ENCODE results near the gene SLC39A6.

SLC39A6 gene

GRCh38 chr18:36114251-36114650 is 14.9 kb downstream of the SLC39A6 start:
- no peak for TF ChIP-seq CTCF (IDR thresholded peaks at IDR 0.05; ENCODE audit: borderline replicate concordance, insufficient read depth, low read depth, low read length)
- no peak overlapping the region for H3K4me3 ChIP-seq (ENCODE audit: low read depth, low read length)

GRCh38 chr18:36112302-36112701 is 16.8 kb downstream of the SLC39A6 start:
- no peak overlapping the region for H3K4me3 ChIP-seq (ENCODE audit: low read depth, low read length)
- TF ChIP-seq CTCF (IDR thresholded peaks at IDR 0.05; ENCODE audit: borderline replicate concordance, insufficient read depth, low read depth, low read length), result no peak

GRCh38 chr18:36109737-36110136 is 19.4 kb downstream of the SLC39A6 start:
- TF ChIP-seq CTCF (IDR thresholded peaks at IDR 0.05; ENCODE audit: borderline replicate concordance, insufficient read depth, low read depth, low read length), result no peak
- H3K4me3 ChIP-seq (ENCODE audit: low read depth, low read length), result no peak overlapping the region

GRCh38 chr18:36108601-36109000 is 20.5 kb downstream of the SLC39A6 start:
- no peak overlapping the region for H3K4me3 ChIP-seq (ENCODE audit: low read depth, low read length)
- no peak for TF ChIP-seq CTCF (IDR thresholded peaks at IDR 0.05; ENCODE audit: borderline replicate concordance, insufficient read depth, low read depth, low read length)

- no peak overlapping the region for H3K4me3 ChIP-seq (ENCODE audit: low read depth, low read length)
- no peak for TF ChIP-seq CTCF (IDR thresholded peaks at IDR 0.05; ENCODE audit: borderline replicate concordance, insufficient read depth, low read depth, low read length)
These were observed 20.9 kb downstream of the SLC39A6 start for GRCh38 chr18:36108196-36108595.

GRCh38 chr18:36107477-36107876 is 21.7 kb downstream of the SLC39A6 start:
- H3K4me3 ChIP-seq (ENCODE audit: low read depth, low read length), result no peak overlapping the region
- TF ChIP-seq CTCF (IDR thresholded peaks at IDR 0.05; ENCODE audit: borderline replicate concordance, insufficient read depth, low read depth, low read length), result no peak

- no peak overlapping the region for H3K4me3 ChIP-seq (ENCODE audit: low read depth, low read length)
- TF ChIP-seq CTCF (IDR thresholded peaks at IDR 0.05; ENCODE audit: borderline replicate concordance, insufficient read depth, low read depth, low read length), result no peak
These were observed 24.4 kb downstream of the SLC39A6 start for GRCh38 chr18:36104749-36105148.

All from GM12875 (cell line).